ENCODE results near the gene SOCS3. TPM values are rescaled to one million over a fixed set of nuclear protein-coding genes. Genes with fewer than 3 reads are reported as not detected.

The SOCS3 gene
- total and polyA plus RNA-seq, 10 of the 15 experiments (the other 5 are each of a cell fraction or from before 2014, with no cell fraction given), result 0.05 to 3.9 (median 1.0) TPM

DNA sequence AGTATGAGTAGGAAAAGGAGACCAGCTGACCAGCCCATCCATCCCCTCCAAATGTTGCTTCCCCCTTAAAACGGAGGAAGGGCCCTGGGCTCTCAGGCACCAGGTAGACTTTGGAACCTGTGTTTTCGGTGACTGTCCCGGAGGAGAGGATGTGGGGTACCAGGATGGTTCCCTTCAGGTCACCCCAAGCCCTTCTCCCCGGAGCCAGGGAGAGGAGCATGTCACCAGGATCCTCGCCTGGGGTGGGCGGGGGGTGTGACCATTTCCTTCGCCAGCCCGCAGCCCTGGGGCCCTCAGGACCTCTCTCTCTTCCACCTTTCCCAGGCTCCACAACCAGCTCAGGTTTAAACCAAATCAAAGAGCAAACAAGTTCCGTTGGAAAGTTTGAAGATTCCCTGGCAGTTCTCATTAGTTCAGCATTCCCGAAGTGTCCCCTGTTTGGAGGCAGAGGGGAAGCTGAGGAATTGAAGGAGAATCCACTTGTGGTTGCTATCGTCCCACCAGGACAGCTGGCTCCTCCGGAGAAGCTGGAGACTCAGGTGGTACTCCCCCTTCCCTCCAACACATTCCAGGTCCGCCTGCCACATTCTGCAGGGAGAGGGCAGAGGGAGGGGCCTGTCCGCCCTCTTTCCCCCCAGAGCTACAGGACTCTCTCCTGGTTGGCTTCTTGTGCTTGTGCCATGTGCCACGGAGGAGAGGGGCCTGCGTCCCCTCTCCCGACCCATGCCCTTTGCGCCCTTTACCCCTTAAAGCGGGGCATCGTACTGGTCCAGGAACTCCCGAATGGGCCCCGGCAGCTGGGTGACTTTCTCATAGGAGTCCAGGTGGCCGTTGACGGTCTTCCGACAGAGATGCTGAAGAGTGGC lies 2.0 kb downstream of the SOCS3 start:
- 34% methylated on average over 24 of the region's 25 CpGs for WGBS (ENCODE audit: insufficient coverage, insufficient replicate concordance, low lambda C conversion rate, missing lambda C conversion rate)
- no peaks in the 10 kb centered on the region for H4K20me1 ChIP-seq (ENCODE audit: control insufficient read depth, insufficient read depth)
- no peak overlapping the region for H2AFZ ChIP-seq (ENCODE audit: control insufficient read depth, low read depth, low read length)
- in situ Hi-C loops (cut with MboI), result no loop called here
- ATAC-seq (no peak), FAIRE-seq (no peak), DNase-seq (ENCODE audit: low read depth, low spot score) (no peak)
- ChIA-PET RAD21 (ENCODE audit: unreplicated experiment) (interaction anchor here (0.7 to 2.4 kb wide), 8 partner anchors 41 to 106 kb away, joined by 3 to 12 read pairs (median 5); no protein-coding TSS in a partner anchor), SMC1A (ENCODE audit: uncharacterized antibody, unreplicated experiment) (interaction anchor here (0.7 to 2.5 kb wide), 7 partner anchors 9 to 42 kb away, joined by 3 to 11 read pairs (median 4); no protein-coding TSS in a partner anchor), CTCF (interaction anchor here (0.5 to 4.1 kb wide), 7 partner anchors 19 to 107 kb away, joined by 3 to 18 read pairs (median 5); no protein-coding TSS in a partner anchor), POLR2A (interaction anchor here (0.5 to 2.0 kb wide), 9 partner anchors 14 to 400 kb away, joined by 3 to 6 read pairs (median 4); no protein-coding TSS in a partner anchor)
- H3K27ac ChIP-seq (ENCODE audit: control insufficient read depth, insufficient read depth), result no peak overlapping the region
- H3K9ac ChIP-seq (ENCODE audit: control insufficient read depth, insufficient read depth, low read length), result peak overlapping the region; percentile 19; the same call in 1 of the 2 replicates
- H3K27me3 ChIP-seq (replicated peaks in 1 of 2; ENCODE audit: control insufficient read depth in 2 of 2, insufficient read depth in 2 of 2, low read length in 1 of 2), result 0 out of 4 replicates have a peak, but pooled peaks cover 0 to 5% of the 10 kb centered on the region in 2 experiments
- intact Hi-C loops (cut with micrococcal nuclease; ENCODE audit: unreplicated experiment), result loop anchor here (2.0 kb wide), 1 partner anchor 41 kb away; no protein-coding TSS in a partner anchor
- H3K4me1 ChIP-seq (ENCODE audit: control insufficient read depth, insufficient read depth, low read length), result peaks cover 40% of the 10 kb centered on the region
- peak overlapping the region; percentile 80 for H3K4me3 ChIP-seq
- peak overlapping the region; percentile 99 for H3K4me2 ChIP-seq (ENCODE audit: control insufficient read depth, insufficient read depth)
- BruUV-seq (replicated peaks), result no TSS peak
- H3K36me3 ChIP-seq (ENCODE audit: control insufficient read depth in 2 of 2, insufficient read depth in 2 of 2, low read length in 1 of 2), result no peaks in the 10 kb centered on the region; a peak in 1 of 4 replicates
- H3K9me3 ChIP-seq (replicated peaks; ENCODE audit: control insufficient read depth, insufficient read depth, low read length), result no peaks in the 10 kb centered on the region
- H3K79me2 ChIP-seq (ENCODE audit: control insufficient read depth, insufficient read depth, low read length), result peaks cover 8% of the 10 kb centered on the region
- TF ChIP-seq ZNF207 (IDR thresholded peaks at IDR 0.05; ENCODE audit: borderline replicate concordance) (no peak), EP300 (IDR thresholded peaks at IDR 0.05; ENCODE audit: borderline replicate concordance in 1 of 2, control insufficient read depth in 1 of 2, low read depth in 2 of 2, low read length in 2 of 2) (no peak), POLR2AphosphoS5 (IDR thresholded peaks at IDR 0.05; ENCODE audit: low read length) (peak; percentile 25; the same call in 1 of the 2 replicates)
